GM18861 (cell line): Measurements from ENCODE around the gene FRY.

Source experiments
- ATAC-seq: cut with Tn5 transposase; IDR thresholded peaks from one replicate; pipeline ENCODE4 v1.9.1; 2021; ENCODE audit not compliant: unreplicated experiment

FRY gene

GRCh38 chr13:32254416-32254815 is 222.8 kb downstream of the FRY start:
- ATAC-seq = no peak

GRCh38 chr13:32254916-32255723 is 223.5 kb downstream of the FRY start:
- no peak for ATAC-seq

- no peak for ATAC-seq
Measured at GRCh38 chr13:32255724-32256109, 224.1 kb downstream of the FRY start.

- no peak for ATAC-seq
Measured at GRCh38 chr13:32256243-32256642, 224.7 kb downstream of the FRY start.

- ATAC-seq = no peak
Measured at GRCh38 chr13:32257649-32258048, 226.1 kb downstream of the FRY start.

GRCh38 chr13:32259116-32259515 is 227.5 kb downstream of the FRY start:
- no peak for ATAC-seq

- ATAC-seq = no peak
Measured at GRCh38 chr13:32261567-32261966, 230.0 kb downstream of the FRY start.

GRCh38 chr13:32262165-32262564 is 230.6 kb downstream of the FRY start:
- ATAC-seq = no peak

- no peak for ATAC-seq
Measured at GRCh38 chr13:32262619-32263018, 231.0 kb downstream of the FRY start.

- no peak for ATAC-seq
Measured at GRCh38 chr13:32264407-32264806, 232.8 kb downstream of the FRY start.

GRCh38 chr13:32265726-32266125 is 234.2 kb downstream of the FRY start:
- ATAC-seq = no peak

GRCh38 chr13:32266130-32266529 is 234.6 kb downstream of the FRY start:
- ATAC-seq = no peak

- peak; percentile 79 for ATAC-seq
Measured at GRCh38 chr13:32267836-32268439, 236.4 kb downstream of the FRY start.

GRCh38 chr13:32272021-32272683 is 240.6 kb downstream of the FRY start:
- ATAC-seq = no peak

GRCh38 chr13:32277839-32278238 is 246.3 kb downstream of the FRY start:
- ATAC-seq = no peak

- ATAC-seq = no peak
Measured at GRCh38 chr13:32278426-32278825, 246.9 kb downstream of the FRY start.

- ATAC-seq = no peak
Measured at GRCh38 chr13:32281096-32281495, 249.5 kb downstream of the FRY start.

GRCh38 chr13:32282096-32282711 is 250.6 kb downstream of the FRY start:
- no peak for ATAC-seq

GRCh38 chr13:32284927-32285632 is 253.5 kb downstream of the FRY start:
- no peak for ATAC-seq

- ATAC-seq = no peak
Measured at GRCh38 chr13:32285633-32285965, 254.0 kb downstream of the FRY start.

GRCh38 chr13:32297206-32297605 is 265.6 kb downstream of the FRY start:
- ATAC-seq = no peak
